Erythroblast (primary cell): ENCODE data around the gene ZNF253.
"Not testable (repeated sequence)": the region's sequence is repeated elsewhere in the genome, so short reads cannot be mapped to it uniquely, and the experiment has no call there.

Experiments
- GATA1 ChIP-seq: IDR thresholded peaks from 2 replicates; pipeline ENCODE4 v1.6.1; 2011; ENCODE audit warnings: low read depth, mild to moderate bottlenecking, control low read depth, low read length, moderate library complexity
- POLR2A ChIP-seq: IDR thresholded peaks from 2 replicates; pipeline ENCODE4 v1.6.1; 2011; ENCODE audit warnings: mild to moderate bottlenecking, low read length

DNA sequence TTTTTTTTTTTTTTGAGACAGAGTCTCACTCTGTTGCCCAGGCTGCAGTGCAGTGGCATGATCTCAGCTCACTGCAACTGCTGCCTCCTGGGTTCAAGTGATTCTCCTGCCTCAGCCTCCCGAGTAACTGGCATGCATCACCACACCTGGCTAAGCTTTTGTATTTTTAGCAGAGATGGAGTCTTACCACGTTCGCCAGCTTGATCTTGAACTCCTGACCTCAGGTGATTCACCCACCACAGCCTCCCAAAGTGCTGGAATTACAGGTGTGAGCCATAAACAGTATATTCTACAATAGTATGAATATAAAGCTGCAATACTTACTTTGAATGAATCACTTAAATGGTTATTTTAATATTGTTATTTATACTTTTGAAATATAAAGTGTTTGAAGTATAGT lies 41.9 kb downstream of the ZNF253 start:
- TF ChIP-seq POLR2A, GATA1: not testable (repeated sequence)
